Measurements from ENCODE around the gene MAP2K5.

GRCh38 chr15:67547836-67548235, 5.3 kb downstream of the MAP2K5 start:
- TF ChIP-seq GATA3 (IDR thresholded peaks at IDR 0.05; ENCODE audit: low read depth, low read length) = no peak
- no peak for TF ChIP-seq GATA2 (IDR thresholded peaks at IDR 0.05; ENCODE audit: low read depth, low read length)

All from SH-SY5Y (cell line).